ENCODE data around the gene C10orf143.
"Not testable (repeated sequence)": the region's sequence is repeated elsewhere in the genome, so short reads cannot be mapped to it uniquely, and the experiment has no call there.

The C10orf143 gene

GRCh38 chr10:130111113-130111851 is 652 bp upstream of the C10orf143 start:
- DNase-seq (ENCODE audit: low read depth, low spot score), result peak; percentile 92

- DNase-seq (ENCODE audit: low read depth, low spot score), result peak; percentile 84
Measured at GRCh38 chr10:130109796-130110245, 809 bp downstream of the C10orf143 start.

- no peak for DNase-seq (ENCODE audit: low read depth, low spot score)
Measured at GRCh38 chr10:130108934-130109604, 1.6 kb downstream of the C10orf143 start.

- DNase-seq (ENCODE audit: low read depth, low spot score), result not testable (repeated sequence)
Measured at GRCh38 chr10:130108146-130108545, 2.5 kb downstream of the C10orf143 start.

GRCh38 chr10:130105724-130106123 is 4.9 kb downstream of the C10orf143 start:
- DNase-seq (ENCODE audit: low read depth, low spot score), result no peak

GRCh38 chr10:130099344-130099743 is 11.3 kb downstream of the C10orf143 start:
- DNase-seq (ENCODE audit: low read depth, low spot score), result no peak

GRCh38 chr10:130090565-130090964 is 20.1 kb downstream of the C10orf143 start:
- not testable (repeated sequence) for DNase-seq (ENCODE audit: low read depth, low spot score)

- DNase-seq (ENCODE audit: low read depth, low spot score), result no peak
Measured at GRCh38 chr10:130080461-130080814, 30.2 kb downstream of the C10orf143 start.

- no peak for DNase-seq (ENCODE audit: low read depth, low spot score)
Measured at GRCh38 chr10:130079614-130080460, 30.8 kb downstream of the C10orf143 start.

GRCh38 chr10:130078120-130078519 is 32.5 kb downstream of the C10orf143 start:
- DNase-seq (ENCODE audit: low read depth, low spot score), result no peak

GRCh38 chr10:130076681-130077080 is 33.9 kb downstream of the C10orf143 start:
- no peak for DNase-seq (ENCODE audit: low read depth, low spot score)

- no peak for DNase-seq (ENCODE audit: low read depth, low spot score)
Measured at GRCh38 chr10:130074639-130075038, 36.0 kb downstream of the C10orf143 start.

GRCh38 chr10:130073912-130074311 is 36.7 kb downstream of the C10orf143 start:
- no peak for DNase-seq (ENCODE audit: low read depth, low spot score)

- no peak for DNase-seq (ENCODE audit: low read depth, low spot score)
Measured at GRCh38 chr10:130072247-130072646, 38.4 kb downstream of the C10orf143 start.

GRCh38 chr10:130067893-130068292 is 42.7 kb downstream of the C10orf143 start:
- no peak for DNase-seq (ENCODE audit: low read depth, low spot score)

- DNase-seq (ENCODE audit: low read depth, low spot score), result no peak
Measured at GRCh38 chr10:130066743-130067142, 43.9 kb downstream of the C10orf143 start.

- no peak for DNase-seq (ENCODE audit: low read depth, low spot score)
Measured at GRCh38 chr10:130065251-130065650, 45.4 kb downstream of the C10orf143 start.

GRCh38 chr10:130064783-130065182 is 45.8 kb downstream of the C10orf143 start:
- no peak for DNase-seq (ENCODE audit: low read depth, low spot score)

GRCh38 chr10:130062976-130063375 is 47.7 kb downstream of the C10orf143 start:
- DNase-seq (ENCODE audit: low read depth, low spot score), result no peak

GRCh38 chr10:130062201-130062600 is 48.4 kb downstream of the C10orf143 start:
- DNase-seq (ENCODE audit: low read depth, low spot score), result no peak

- no peak for DNase-seq (ENCODE audit: low read depth, low spot score)
Measured at GRCh38 chr10:130061760-130062159, 48.9 kb downstream of the C10orf143 start.

- DNase-seq (ENCODE audit: low read depth, low spot score), result no peak
Measured at GRCh38 chr10:130054021-130054420, 56.6 kb downstream of the C10orf143 start.
